ENCODE results near the gene IFNL3.

- TF ChIP-seq NR1H2 (CRISPR knock-in tag; IDR thresholded peaks at IDR 0.05) (no peak), NFE2L1 (CRISPR knock-in tag; IDR thresholded peaks at IDR 0.05) (no peak), MYBL2 (CRISPR knock-in tag; IDR thresholded peaks at IDR 0.05) (no peak), CTCF (IDR thresholded peaks at IDR 0.05) (no peak), USF2 (CRISPR knock-in tag; IDR thresholded peaks at IDR 0.05) (0 out of 2 replicates have a peak, but pooled peaks have one; percentile 21), NFATC4 (CRISPR knock-in tag; IDR thresholded peaks at IDR 0.05) (no peak), AFF4 (CRISPR knock-in tag; IDR thresholded peaks at IDR 0.05; ENCODE audit: borderline replicate concordance) (no peak), MLX (CRISPR knock-in tag; IDR thresholded peaks at IDR 0.05) (no peak), ETV6 (CRISPR knock-in tag; IDR thresholded peaks at IDR 0.05) (no peak)
Measured at GRCh38 chr19:39265321-39265916, 20.6 kb upstream of the IFNL3 start.
